ENCODE results near the gene GOLGA6C.

DNA sequence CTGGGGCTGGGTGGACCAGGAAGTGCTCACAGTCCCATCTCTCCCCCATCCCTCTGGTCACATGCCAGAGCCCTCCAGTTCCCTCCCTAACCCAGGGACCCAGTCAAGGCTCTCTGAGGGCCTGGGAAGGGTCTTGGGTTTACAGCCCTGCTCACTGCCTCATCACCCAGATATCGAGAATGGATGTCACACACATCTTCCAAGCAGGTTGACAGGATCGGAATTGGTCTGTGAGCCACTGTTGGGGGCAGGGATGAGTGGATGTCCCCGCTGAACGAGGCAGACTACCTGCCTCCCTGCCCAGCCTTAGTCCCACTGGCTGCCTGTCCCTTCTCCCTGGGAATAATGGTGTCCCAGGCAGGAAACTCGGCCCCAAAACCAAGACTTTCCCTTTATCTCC is 20.0 kb upstream of the GOLGA6C start:
- TF ChIP-seq, protein P1, sequence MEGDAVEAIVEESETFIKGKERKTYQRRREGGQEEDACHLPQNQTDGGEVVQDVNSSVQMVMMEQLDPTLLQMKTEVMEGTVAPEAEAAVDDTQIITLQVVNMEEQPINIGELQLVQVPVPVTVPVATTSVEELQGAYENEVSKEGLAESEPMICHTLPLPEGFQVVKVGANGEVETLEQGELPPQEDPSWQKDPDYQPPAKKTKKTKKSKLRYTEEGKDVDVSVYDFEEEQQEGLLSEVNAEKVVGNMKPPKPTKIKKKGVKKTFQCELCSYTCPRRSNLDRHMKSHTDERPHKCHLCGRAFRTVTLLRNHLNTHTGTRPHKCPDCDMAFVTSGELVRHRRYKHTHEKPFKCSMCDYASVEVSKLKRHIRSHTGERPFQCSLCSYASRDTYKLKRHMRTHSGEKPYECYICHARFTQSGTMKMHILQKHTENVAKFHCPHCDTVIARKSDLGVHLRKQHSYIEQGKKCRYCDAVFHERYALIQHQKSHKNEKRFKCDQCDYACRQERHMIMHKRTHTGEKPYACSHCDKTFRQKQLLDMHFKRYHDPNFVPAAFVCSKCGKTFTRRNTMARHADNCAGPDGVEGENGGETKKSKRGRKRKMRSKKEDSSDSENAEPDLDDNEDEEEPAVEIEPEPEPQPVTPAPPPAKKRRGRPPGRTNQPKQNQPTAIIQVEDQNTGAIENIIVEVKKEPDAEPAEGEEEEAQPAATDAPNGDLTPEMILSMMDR (IDR thresholded peaks at IDR 0.05), result no peak
- no peak for TF ChIP-seq POLR2AphosphoS5 (IDR thresholded peaks at IDR 0.05)
- TF ChIP-seq POLR2A (IDR thresholded peaks at IDR 0.05), result no peak

Data from upper lobe of left lung (tissue), 4 donors.